GM12865 (cell line): Measurements from ENCODE around the gene SPTBN5.
"Not testable (repeated sequence)": the region's sequence is repeated elsewhere in the genome, so short reads cannot be mapped to it uniquely, and the experiment has no call there.

Experiments used
- DNase-seq: peaks from one replicate; pipeline ENCODE4 v3.0.0; 2010; ENCODE audit warnings: low read depth
- H3K4me3 ChIP-seq: 2 replicates; pipeline ENCODE4 v1.5.1; 2011; ENCODE audit warnings: mild to moderate bottlenecking, low read depth, low read length, control low read depth
- CTCF ChIP-seq: IDR thresholded peaks from 2 replicates; pipeline ENCODE4 v1.5.1; 2011; ENCODE audit warnings: low read length, control low read depth, low read depth, inconsistent platforms; ENCODE audit not compliant: insufficient read depth; ENCODE audit errors: missing control alignments

Gene SPTBN5

GRCh38 chr15:41838400-41838897, 55.4 kb downstream of the SPTBN5 start, which contains the start of gene PLA2G4B:
Gene PLA2G4B, plus strand, starts transcription at chr15:41838847. Its CDS starts 67 bp downstream, at chr15:41838914.
- TF ChIP-seq CTCF, result no peak
- no peak within 1 kb of the TSS for H3K4me3 ChIP-seq
- no peak for DNase-seq

DNA sequence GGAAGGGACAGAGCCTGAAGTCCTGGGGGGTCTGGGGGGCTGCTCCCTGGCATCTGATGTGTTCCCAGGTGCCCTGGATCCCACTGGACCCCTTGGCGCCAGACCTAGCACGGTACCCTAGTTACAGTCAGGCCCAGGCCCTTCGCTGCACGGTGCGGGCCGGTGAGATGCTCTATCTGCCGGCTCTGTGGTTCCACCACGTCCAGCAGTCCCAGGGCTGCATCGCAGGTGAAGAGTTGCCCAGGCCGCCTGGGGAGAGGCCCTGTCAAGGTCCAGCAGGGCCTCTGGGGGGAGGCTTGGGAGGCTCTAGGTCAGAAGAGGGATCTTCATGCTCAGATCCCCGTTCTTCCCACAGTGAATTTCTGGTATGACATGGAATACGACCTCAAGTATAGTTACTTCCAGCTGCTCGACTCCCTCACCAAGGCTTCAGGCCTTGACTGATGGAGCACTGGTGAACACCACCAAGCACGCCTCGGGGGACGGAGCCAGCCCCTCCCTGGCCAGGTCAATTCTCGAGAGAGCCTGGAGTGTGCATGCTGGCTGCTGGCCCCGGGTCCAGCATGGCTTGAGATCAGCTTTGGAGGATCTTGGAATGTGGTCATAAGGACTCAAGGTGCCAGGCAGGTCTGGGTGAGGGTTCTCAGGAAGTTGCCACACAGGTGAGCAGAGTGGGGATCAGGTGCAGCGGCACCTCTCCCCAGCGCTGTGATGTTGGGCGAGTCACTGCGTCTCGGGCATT, 57.0 kb downstream of the SPTBN5 start:
- no peak overlapping the region for H3K4me3 ChIP-seq
- DNase-seq, result no peak
- TF ChIP-seq CTCF, result no peak

DNA sequence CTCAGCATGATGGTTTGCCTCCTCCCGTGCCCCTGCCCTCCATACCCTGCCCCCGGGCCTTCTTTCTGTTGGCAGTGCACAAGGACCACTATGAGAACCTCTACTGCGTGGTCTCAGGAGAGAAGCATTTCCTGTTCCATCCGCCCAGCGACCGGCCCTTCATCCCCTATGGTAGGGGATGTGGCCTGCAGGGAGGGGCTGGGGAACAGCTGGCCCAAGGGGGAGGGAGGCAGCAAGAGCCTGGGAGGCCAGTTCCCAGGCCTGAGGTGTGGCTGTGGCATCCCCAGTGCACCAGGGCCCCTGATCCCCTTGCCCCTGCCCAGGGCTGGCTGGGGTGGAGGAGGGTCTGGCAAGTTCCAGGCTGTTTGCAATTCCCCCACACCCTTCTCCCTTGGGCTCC, 57.8 kb downstream of the SPTBN5 start:
- no peak overlapping the region for H3K4me3 ChIP-seq
- DNase-seq, result no peak
- TF ChIP-seq CTCF, result no peak

GRCh38 chr15:41834096-41834495, 59.8 kb downstream of the SPTBN5 start:
- H3K4me3 ChIP-seq, result no peak overlapping the region
- no peak for DNase-seq
- no peak for TF ChIP-seq CTCF

GRCh38 chr15:41832875-41833274, 61.0 kb downstream of the SPTBN5 start:
- no peak for DNase-seq
- no peak for TF ChIP-seq CTCF
- no peak overlapping the region for H3K4me3 ChIP-seq

DNA sequence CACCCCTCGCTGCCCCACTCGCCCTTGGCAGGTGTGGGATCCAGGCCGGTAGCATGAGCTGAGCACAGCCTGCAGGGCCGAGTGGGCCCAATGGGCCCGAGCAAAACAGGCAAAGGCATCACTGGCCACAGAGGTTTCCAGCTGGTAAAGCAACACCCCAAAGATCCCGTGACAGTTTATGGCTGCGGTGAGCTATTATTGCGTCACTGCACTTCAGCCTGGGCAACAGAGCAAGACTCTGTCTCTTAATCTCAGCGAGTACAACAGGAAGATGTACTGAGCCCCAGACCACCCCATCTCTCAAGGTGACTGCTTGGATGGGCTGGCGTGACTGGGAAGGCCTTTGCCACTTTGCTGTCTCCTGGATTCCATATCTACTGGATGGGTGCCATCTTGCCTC, 61.6 kb downstream of the SPTBN5 start:
- no peak for TF ChIP-seq CTCF
- no peak for DNase-seq

DNA sequence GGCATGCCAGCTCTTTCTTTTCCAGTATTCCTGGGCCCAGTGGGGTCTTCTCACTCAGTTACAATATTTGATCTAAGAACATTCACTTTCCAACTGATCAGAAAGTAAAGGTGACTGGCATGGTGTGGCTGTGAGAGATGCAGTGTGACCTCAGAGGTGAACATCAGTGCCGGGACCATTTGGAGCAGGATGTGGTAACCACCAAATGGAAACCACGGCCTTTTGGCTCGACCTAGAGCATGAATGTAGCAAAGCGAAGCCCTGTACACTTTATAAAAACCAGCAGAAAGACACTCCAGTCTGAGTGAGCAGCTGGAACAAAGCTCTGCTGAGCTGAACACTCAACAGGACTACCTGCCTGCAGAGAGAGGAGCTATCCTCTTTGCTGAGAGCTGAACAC, 62.6 kb downstream of the SPTBN5 start:
- not testable (repeated sequence) for H3K4me3 ChIP-seq, DNase-seq

More for the DNA sequence above, 61.6 kb downstream of the SPTBN5 start:
- no peak overlapping the region for H3K4me3 ChIP-seq
